Nephron progenitor cell (in vitro differentiated cells): Measurements from ENCODE around the gene FAM13A.

ENCODE experiments used
- DNase-seq: peaks from one replicate; pipeline ENCODE4 v3.0.0; 2021
- H3K27ac Mint-ChIP-seq: 2 replicates; pipeline ENCODE4 v1.8.0; 2021; ENCODE audit warnings: mild to moderate bottlenecking, moderate library complexity, mixed read lengths
- H3K27me3 Mint-ChIP-seq: 2 replicates; pipeline ENCODE4 v1.8.0; 2021; ENCODE audit warnings: mild to moderate bottlenecking, low read depth, mixed read lengths; ENCODE audit not compliant: poor library complexity
- H3K36me3 Mint-ChIP-seq: 2 replicates; pipeline ENCODE4 v1.8.0; 2021; ENCODE audit warnings: low read depth, mixed read lengths
- H3K4me1 Mint-ChIP-seq: 2 replicates; pipeline ENCODE4 v1.8.0; 2021; ENCODE audit warnings: mixed read lengths
- H3K4me3 Mint-ChIP-seq: 2 replicates; pipeline ENCODE4 v1.8.0; 2021; ENCODE audit warnings: mild to moderate bottlenecking, moderate library complexity, mixed read lengths
- H3K9me3 Mint-ChIP-seq: 2 replicates; pipeline ENCODE4 v1.8.0; 2021; ENCODE audit warnings: mild to moderate bottlenecking, moderate library complexity, mixed read lengths
- TF ChIP-seq, protein P1 (sequence below): fragments of 200-600 bp; sonication (generic); IDR thresholded peaks from 2 replicates; pipeline ENCODE4 v1.5.0; 2021; ENCODE audit warnings: antibody characterized with exemption

Gene FAM13A

DNA sequence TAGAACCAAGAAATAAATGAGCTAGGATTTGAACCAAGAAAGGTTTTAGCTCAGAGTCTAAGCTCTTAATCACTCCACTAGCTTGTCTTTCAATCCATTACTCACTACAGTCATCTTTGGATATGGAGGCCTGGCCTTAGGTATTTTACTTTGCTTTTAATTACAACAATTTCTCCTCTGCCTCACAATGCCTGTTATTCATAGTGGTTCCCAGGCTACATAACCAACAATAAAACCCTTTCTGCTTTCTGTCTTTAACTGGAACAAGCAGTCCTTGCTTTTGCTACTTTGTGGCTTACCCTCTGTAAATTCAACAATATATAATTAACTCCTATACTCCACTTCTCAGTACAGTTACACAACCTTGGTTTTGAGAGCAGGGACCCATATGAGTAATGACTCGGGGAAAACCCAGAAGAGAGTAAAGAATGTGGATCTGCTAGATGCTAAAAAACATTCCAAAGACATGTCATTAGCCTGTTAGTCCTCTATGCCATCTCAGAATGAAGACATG is 264.7 kb downstream of the FAM13A start:
- Mint-ChIP-seq H3K4me3 (no peak overlapping the region), H3K27me3 (no peaks in the 10 kb centered on the region), H3K9me3 (peaks cover 3% of the 10 kb centered on the region), H3K36me3 (peaks cover 51% of the 10 kb centered on the region), H3K27ac (no peak overlapping the region), H3K4me1 (no peaks in the 10 kb centered on the region)
- TF ChIP-seq, protein P1, sequence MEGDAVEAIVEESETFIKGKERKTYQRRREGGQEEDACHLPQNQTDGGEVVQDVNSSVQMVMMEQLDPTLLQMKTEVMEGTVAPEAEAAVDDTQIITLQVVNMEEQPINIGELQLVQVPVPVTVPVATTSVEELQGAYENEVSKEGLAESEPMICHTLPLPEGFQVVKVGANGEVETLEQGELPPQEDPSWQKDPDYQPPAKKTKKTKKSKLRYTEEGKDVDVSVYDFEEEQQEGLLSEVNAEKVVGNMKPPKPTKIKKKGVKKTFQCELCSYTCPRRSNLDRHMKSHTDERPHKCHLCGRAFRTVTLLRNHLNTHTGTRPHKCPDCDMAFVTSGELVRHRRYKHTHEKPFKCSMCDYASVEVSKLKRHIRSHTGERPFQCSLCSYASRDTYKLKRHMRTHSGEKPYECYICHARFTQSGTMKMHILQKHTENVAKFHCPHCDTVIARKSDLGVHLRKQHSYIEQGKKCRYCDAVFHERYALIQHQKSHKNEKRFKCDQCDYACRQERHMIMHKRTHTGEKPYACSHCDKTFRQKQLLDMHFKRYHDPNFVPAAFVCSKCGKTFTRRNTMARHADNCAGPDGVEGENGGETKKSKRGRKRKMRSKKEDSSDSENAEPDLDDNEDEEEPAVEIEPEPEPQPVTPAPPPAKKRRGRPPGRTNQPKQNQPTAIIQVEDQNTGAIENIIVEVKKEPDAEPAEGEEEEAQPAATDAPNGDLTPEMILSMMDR = no peak
- DNase-seq = no peak

DNA sequence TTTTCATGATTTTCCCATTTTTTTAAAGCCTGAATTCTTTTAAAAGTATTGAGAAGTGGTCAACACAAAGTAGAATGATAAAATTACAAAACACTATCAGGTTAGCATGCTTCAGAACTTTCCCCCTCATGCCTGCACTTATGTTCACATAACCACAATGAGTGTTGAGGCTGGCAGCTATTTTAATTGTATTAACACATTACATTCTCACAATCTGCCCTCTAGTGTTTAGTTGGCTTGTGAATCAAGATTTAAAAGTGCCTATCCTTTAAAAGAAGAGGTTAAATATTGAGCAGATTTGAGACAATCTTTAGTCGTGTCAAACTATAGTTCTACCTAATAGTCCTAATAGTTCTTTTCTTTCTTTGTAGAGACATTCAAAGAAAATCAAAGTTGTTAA is 265.7 kb downstream of the FAM13A start:
- H3K27ac Mint-ChIP-seq = no peak overlapping the region
- DNase-seq = no peak
- peaks cover 44% of the 10 kb centered on the region for H3K36me3 Mint-ChIP-seq
- no peak overlapping the region for H3K4me3 Mint-ChIP-seq
- H3K27me3 Mint-ChIP-seq = no peaks in the 10 kb centered on the region
- no peaks in the 10 kb centered on the region for H3K9me3 Mint-ChIP-seq
- TF ChIP-seq, protein P1 = no peak
- no peaks in the 10 kb centered on the region for H3K4me1 Mint-ChIP-seq

DNA sequence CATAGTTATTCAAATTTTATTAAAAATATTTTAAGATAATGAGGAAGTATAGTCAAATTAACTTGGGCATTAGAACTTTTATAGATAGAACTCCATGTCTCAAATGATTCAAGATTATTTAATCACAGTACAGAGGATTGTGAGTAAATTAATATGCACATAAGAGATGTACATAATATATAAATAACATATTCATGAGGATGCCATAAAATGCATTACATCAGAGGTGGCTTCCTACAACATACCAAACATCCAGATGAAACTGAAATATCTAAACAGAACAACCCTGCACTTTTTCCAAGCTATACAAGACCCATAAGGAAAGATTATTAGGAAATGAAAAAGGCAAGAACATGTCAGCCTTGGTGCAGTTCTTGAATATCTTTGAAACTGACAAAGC is 268.1 kb downstream of the FAM13A start:
- Mint-ChIP-seq H3K27ac (no peak overlapping the region), H3K36me3 (peaks cover 60% of the 10 kb centered on the region), H3K9me3 (no peaks in the 10 kb centered on the region), H3K27me3 (no peaks in the 10 kb centered on the region), H3K4me3 (no peak overlapping the region), H3K4me1 (no peaks in the 10 kb centered on the region)
- DNase-seq = no peak
- TF ChIP-seq, protein P1 = no peak

DNA sequence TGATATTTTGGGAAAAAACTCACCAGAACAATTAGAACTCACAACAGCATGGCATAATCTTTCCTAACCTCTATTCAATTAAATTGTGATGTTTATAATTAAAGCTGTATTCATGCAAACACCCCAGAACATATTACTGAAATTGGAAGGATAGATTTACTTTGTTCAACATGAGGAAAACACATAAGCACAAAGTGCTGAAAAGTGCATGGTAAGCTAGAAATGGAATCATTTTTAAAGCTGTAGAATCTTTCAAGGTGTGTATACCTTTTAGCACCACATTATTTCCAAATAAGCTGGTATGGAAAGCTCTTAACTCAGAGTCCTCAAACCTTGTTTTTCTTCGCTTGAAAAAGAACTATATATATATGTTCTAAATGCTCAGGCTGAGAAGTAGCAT is 268.6 kb downstream of the FAM13A start:
- Mint-ChIP-seq H3K27ac (no peak overlapping the region), H3K4me1 (no peaks in the 10 kb centered on the region), H3K27me3 (no peaks in the 10 kb centered on the region), H3K4me3 (no peak overlapping the region), H3K36me3 (peaks cover 65% of the 10 kb centered on the region), H3K9me3 (no peaks in the 10 kb centered on the region)
- TF ChIP-seq, protein P1 = no peak
- no peak for DNase-seq

DNA sequence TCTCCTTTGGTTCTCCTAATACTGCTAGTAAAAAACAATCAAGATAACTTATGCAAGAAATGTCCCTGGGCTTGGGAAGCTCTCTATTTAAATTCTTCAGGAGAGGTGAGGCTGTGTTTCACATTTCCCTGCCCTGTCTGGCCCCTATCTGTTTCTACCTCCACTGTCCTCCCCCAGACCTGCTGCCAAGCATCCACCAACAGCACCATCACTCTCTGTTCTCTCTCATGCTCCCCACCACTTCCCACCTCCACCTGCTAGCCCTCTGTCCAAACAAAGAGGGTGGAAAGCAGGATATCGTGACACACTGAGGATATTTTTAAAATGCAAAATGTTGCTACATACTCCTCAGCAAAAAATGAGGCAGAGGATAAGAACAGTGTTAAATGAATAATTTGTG is 271.0 kb downstream of the FAM13A start:
- Mint-ChIP-seq H3K9me3 (no peaks in the 10 kb centered on the region), H3K4me1 (no peaks in the 10 kb centered on the region), H3K27me3 (no peaks in the 10 kb centered on the region)

DNA sequence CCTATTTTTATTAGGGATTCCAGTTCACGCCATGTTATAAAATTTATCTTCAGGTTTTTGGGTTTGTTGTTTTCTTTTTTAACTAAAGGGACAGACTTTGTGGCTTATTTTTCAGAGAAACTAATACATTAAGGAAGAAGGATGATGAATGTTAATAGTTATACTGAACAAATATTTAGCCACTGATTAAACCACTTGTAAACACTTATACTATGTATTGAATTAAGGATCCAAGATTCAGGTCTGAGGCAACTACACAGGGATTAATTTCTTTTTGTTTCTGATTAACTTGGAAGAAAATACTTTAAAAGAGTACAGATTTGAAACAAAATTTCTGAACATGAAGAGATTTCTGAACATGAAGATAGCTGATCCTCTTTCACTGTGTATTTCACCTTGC is 276.6 kb downstream of the FAM13A start:
- peaks cover 25% of the 10 kb centered on the region for H3K36me3 Mint-ChIP-seq
- no peaks in the 10 kb centered on the region for H3K27me3 Mint-ChIP-seq
- DNase-seq = no peak
- TF ChIP-seq, protein P1 = no peak
- no peak overlapping the region for H3K4me3 Mint-ChIP-seq
- H3K9me3 Mint-ChIP-seq = no peaks in the 10 kb centered on the region
- H3K27ac Mint-ChIP-seq = no peak overlapping the region
- H3K4me1 Mint-ChIP-seq = no peaks in the 10 kb centered on the region

More for the DNA sequence above, 271.0 kb downstream of the FAM13A start:
- Mint-ChIP-seq H3K27ac (no peak overlapping the region), H3K4me3 (no peak overlapping the region), H3K36me3 (peaks cover 54% of the 10 kb centered on the region)
- no peak for DNase-seq
- TF ChIP-seq, protein P1 = no peak
